Tibial nerve (tissue), 3 donors: Measurements from ENCODE around the gene GCNT3.

Experiments
- CTCF ChIP-seq, 5 experiments: fragments of 200-600 bp in 3 of 5; fragments of 450-650 bp in 2 of 5; sonication (generic) in 3 of 5; IDR thresholded peaks; one replicate each; pipeline ENCODE4 v1.5.1; 2016 to 2019; ENCODE audit warnings: antibody characterized with exemption in 5 of 5, mild to moderate bottlenecking in 3 of 5, moderate library complexity in 2 of 5
- POLR2A ChIP-seq, 2 donors: fragments of 450-650 bp; IDR thresholded peaks; one replicate each; pipeline ENCODE4 v1.6.1; 2017; ENCODE audit warnings: antibody characterized with exemption in 2 of 2, mild to moderate bottlenecking in 2 of 2, moderate library complexity in 2 of 2

DNA sequence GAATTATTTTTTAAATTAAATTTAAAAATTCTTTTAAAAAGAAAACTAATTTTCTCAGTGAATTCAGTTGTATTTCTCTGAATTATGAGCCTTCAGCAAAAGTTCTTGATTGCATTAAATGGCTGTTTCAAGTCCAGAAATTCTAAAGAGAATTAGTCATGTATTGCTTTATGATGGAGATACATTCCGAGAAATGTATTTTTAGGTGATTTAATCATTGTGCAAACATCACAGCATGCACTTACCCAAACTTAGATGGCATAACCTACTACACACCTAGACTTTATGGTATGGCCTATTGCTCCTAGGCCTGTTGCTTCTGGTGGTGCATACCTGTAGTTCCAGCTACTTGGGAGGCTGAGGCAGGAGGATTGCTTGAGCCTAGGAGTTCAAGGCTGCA lies 44.3 kb upstream of the GCNT3 start:
- TF ChIP-seq CTCF (IDR thresholded peaks at IDR 0.05) = no peak
- no peak for TF ChIP-seq POLR2A (IDR thresholded peaks at IDR 0.05)
